Measurements from ENCODE around the gene UNC13B. TPM values are rescaled to one million over a fixed set of nuclear protein-coding genes. Genes with fewer than 3 reads are reported as not detected.

UNC13B gene
- 1 to 10 TPM; 1.4 to 1.7 TPM for total RNA-seq

DNA sequence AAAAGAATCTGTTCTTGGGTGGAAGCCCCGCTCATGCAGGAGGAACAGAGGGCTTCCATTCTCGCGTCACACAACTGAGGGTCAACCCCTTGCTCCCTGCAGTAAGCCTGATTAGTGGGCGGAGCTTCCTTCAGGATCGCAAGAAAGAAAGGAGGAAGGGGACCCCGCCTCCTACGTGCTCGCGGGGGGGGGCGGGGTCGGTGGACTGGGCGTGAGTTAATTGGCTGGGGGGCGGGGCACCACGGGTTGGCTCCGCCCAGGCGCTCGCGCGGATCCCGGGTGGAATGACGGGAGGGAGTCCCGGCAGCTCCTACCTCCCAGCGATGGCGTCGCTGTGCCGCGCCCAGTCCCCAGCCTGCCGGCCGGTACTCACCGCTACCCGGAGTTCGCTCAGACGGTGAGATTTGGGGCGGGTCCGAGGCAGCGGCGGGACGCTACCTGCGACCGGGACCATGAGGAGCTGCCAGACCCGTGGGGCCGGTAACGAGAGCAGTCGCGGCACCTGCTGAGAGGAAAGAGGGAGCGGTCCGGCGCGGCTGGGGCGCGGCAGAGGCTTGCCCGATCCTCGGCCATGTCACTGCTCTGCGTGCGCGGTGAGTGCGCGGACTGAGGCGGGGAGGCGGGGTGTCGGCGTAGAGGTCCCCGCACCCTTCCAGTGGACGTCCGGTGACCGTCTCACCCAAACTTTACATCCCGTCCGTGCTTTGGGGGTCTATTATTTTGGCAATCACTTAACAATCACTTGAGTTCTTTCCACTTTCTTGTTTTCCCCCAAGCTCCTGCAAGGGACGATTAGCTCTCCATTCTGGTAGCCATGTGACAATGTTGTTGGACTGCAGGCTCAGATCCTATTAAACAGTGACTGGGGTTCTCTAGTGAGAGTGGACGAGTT, at the start of gene UNC13B:
Gene UNC13B, plus strand, starts transcription at position 297 of the 892 bp plus-strand sequence. Its CDS starts 275 bp downstream, at position 572.
- H3K4me3 Mint-ChIP-seq = peak within 1 kb of the TSS; percentile 80
- no peaks in the 10 kb centered on the region for H3K36me3 Mint-ChIP-seq (ENCODE audit: low read depth)
- no peaks in the 10 kb centered on the region for H3K27me3 Mint-ChIP-seq
- H3K9me3 Mint-ChIP-seq = no peaks in the 10 kb centered on the region
- ATAC-seq (replicated peaks) = peak; percentile 93
- H3K4me1 Mint-ChIP-seq = peaks cover 6% of the 10 kb centered on the region
- no peak within 1 kb of the TSS for H3K27ac Mint-ChIP-seq

DNA sequence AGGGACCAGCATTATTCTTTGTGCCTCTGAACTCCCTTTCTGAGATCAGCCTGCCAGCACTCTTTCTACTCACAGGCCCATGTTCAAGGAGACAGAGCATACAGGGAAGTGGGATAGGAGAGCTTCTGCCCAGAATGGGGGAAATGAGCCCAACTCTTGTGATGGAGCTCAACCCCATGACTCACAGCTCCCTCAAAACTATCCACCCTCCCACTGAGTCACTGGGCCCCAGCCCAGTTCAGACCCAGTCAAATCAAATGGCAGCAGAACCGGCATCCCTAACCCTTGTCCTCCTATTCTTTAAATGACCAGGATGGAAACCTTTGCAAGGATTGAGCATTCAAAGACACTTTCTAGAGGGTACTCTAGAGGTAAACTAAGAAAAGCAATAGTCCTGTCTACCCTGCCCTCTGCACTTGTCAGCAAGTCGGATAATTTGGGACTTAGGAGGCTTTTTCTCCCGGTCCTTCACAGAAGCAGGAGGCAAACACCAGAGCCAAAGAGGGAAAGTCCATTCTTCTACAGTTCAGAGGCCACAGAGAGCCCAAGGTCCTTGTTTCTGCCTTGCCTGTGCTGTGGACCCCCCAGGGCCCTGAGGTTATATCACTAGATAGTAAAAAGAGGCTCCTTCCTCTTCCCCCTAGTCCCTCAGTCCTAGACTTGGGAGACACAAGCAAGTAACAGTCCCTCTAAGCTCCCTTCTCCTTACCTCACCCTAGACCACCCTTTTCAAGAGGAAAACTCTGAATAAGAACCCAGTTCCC, 49.4 kb upstream of the UNC13B start:
- Mint-ChIP-seq H3K9me3 (no peaks in the 10 kb centered on the region), H3K27ac (peak overlapping the region; percentile 79), H3K4me3 (peak overlapping the region; percentile 79), H3K27me3 (no peaks in the 10 kb centered on the region), H3K36me3 (ENCODE audit: low read depth) (peaks cover 9% of the 10 kb centered on the region), H3K4me1 (peaks cover 27% of the 10 kb centered on the region)
- no peak for ATAC-seq (replicated peaks)

DNA sequence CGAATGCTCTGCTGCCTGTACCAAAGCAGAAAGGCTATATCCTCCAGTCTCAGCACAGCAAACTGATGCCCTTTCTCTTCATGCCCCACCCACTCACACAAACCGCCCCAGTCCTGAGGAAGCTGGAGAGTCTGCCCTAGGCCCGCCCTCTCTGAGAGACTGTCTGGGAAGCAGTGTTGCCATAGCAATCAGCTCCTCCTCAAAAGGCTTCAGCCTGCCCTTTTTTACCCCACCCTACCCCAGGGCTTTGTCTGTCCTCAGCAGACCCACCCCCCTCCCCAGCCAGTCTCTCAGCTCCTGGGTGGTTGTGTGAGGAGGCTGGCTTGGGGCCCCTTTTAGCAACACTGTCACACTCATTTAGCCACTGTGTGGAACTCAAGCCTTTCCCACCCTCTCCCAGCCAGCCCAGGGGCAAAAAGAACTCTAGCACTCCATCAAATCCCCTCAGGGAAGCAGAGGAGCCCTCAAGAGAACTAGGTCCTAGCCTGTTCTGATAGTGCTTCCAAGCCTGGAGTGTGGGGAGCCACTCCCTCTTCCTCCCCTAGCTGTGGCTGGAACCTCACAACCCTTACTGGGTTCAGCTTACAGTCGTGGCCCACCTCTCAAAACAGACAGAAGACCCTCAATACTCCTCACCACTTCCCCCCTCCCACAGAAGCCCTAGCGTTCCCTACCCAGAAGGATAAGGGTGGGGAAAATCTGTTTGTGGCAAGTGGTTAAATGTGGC, 47.5 kb upstream of the UNC13B start:
- peaks cover 27% of the 10 kb centered on the region for H3K4me1 Mint-ChIP-seq
- H3K4me3 Mint-ChIP-seq = peak overlapping the region; percentile 80
- no peaks in the 10 kb centered on the region for H3K36me3 Mint-ChIP-seq (ENCODE audit: low read depth)
- H3K27ac Mint-ChIP-seq = peak overlapping the region; percentile 83
- ATAC-seq (replicated peaks) = peak; percentile 23
- H3K9me3 Mint-ChIP-seq = no peaks in the 10 kb centered on the region
- no peaks in the 10 kb centered on the region for H3K27me3 Mint-ChIP-seq

DNA sequence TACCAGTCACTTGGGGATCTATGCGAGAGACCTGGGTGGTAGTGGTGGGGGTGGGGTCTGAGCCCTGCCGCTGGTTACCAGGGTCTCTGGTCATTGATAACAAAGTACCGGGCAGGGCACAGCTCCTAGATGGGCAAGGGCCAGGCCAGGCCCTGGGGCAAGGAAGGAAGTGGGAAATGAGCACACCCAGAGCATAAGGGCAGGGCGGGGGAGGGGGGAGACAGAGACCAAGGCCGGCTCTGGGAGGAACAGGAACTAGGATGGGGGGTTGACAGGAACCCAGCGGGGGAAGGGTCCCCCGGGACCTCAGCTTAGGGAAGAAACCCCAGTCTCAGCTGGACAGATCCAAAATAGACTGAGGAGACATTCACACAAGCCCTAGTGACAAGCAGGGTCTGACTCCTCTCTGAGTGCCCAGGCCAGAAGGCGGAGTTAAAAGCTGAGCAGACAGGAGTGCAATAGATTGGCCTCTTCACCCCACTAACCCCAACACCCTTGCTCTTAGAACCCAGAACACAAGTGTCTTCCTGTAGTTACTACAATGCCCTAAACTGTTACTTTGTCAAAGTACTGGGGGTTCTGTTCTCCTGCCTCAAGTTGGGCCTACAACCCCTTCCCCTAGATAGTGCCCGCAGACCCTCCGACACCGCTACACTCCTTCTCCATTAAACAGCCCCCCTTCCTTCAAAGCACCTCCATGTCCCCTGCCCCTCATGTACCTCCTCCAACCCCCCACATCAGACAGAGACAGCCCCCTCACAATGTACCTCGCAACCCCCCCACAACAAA, 46.8 kb upstream of the UNC13B start:
- Mint-ChIP-seq H3K4me3 (peak overlapping the region; percentile 80), H3K27me3 (no peaks in the 10 kb centered on the region), H3K27ac (peak overlapping the region; percentile 83), H3K4me1 (peaks cover 27% of the 10 kb centered on the region), H3K9me3 (no peaks in the 10 kb centered on the region), H3K36me3 (ENCODE audit: low read depth) (no peaks in the 10 kb centered on the region)
- no peak for ATAC-seq (replicated peaks)

DNA sequence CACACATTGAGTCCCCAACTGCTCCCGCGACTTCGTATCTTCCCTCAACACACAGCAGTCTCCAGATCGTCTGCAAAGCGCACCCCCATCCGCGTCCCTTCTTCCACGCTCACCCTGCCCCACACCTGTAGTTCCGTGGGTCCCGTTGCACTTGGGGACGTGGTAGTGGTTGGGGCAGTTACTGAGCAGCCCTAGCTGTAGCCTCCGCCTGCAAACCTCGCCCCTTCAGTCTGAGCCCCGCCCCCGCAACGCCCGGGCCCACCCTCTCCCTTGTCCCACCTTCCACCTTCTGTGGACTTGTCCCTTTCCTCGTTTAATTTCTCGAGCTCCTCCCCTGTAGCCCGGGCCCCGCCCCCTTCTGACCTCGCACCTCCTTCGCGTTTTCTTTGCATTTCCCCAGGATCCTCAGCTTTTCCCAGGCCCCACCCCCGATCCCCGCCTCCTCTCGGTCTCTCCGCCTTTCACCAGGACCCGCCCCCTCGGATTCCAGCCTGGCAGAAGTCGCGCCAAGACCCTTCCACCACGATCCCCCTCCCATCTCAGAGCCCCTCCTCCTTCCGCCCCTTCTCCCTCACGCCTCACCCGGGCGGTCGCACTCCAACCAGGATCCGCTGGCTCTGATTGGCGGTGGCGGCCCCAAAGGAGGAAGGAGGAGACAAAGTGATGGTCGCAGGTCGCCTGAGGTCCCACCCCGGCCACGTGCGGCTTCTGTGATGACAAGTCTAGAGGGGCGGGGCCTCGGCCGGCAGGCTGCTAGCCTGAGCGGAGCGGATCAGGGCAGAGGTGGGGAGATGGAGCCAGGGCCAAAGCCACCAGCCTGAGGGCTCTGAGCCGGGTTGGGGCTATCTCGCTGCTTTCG, 45.9 kb upstream of the UNC13B start, which contains the start of gene ATOSB:
Gene ATOSB, minus strand, starts transcription at position 183 of the 859 bp plus-strand sequence. CDS start 7,588 bp downstream, outside the sequence.
- no peaks in the 10 kb centered on the region for H3K9me3 Mint-ChIP-seq
- no peaks in the 10 kb centered on the region for H3K27me3 Mint-ChIP-seq
- peaks cover 27% of the 10 kb centered on the region for H3K4me1 Mint-ChIP-seq
- H3K4me3 Mint-ChIP-seq = peak within 1 kb of the TSS; percentile 80
- peak within 1 kb of the TSS; percentile 83 for H3K27ac Mint-ChIP-seq
- peak; percentile 69 for ATAC-seq (replicated peaks)
- H3K36me3 Mint-ChIP-seq (ENCODE audit: low read depth) = no peaks in the 10 kb centered on the region

DNA sequence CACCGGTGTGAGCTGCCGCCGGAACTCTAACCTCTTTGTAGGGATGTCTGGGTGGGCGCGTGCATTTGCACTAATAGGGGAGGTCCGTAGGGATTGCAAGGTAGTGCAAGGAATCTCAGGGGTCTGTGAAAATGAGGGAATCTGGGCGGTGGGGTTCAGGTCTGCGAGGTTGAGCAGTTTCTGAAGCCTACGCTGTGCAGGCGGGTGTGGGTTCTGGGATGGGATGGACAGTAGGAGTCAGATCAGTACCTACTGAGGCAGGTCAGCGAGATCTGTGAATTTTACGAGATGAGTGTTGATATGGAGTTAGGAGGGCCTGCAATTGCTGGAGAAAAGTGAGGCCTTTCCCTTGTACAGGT, 45.3 kb upstream of the UNC13B start:
- Mint-ChIP-seq H3K27me3 (no peaks in the 10 kb centered on the region), H3K27ac (peak overlapping the region; percentile 83), H3K4me1 (peaks cover 27% of the 10 kb centered on the region), H3K4me3 (peak overlapping the region; percentile 80), H3K9me3 (no peaks in the 10 kb centered on the region), H3K36me3 (ENCODE audit: low read depth) (no peaks in the 10 kb centered on the region)
- no peak for ATAC-seq (replicated peaks)

DNA sequence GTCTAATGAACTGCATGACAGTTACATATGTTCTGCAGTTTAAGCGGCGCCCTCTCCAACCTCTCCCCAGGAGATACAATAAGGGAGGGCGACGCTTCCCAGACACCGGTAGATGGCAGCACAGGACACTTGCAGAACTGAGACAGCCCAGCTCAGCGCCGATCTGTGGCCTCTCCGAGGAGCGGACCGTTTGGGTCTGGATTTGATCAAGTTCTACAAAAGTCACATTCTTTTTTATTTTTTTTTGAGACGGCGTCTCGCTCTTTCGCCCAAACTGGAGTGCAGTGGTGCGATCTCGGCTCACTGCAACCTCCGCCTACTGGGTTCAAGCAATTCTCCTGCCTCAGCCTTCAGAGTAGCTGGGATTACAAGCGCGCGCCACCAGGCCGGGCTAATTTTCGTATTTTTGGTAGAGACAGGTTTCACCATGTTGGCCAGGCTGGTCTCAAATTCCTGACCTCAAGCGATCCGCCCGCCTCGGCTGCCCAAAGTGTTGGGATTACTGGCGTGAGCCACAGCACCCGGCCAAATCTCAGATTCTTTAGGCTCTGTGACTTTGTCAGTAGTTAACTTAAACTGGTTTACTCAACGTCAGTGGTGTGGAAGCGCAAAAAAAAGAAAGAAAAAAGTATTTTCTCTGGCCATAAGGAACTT, 44.8 kb upstream of the UNC13B start:
- Mint-ChIP-seq H3K9me3 (no peaks in the 10 kb centered on the region), H3K27ac (peak overlapping the region; percentile 83), H3K4me1 (peaks cover 23% of the 10 kb centered on the region), H3K4me3 (peak overlapping the region; percentile 80), H3K36me3 (ENCODE audit: low read depth) (no peaks in the 10 kb centered on the region), H3K27me3 (no peaks in the 10 kb centered on the region)
- peak; percentile 70 for ATAC-seq (replicated peaks)

DNA sequence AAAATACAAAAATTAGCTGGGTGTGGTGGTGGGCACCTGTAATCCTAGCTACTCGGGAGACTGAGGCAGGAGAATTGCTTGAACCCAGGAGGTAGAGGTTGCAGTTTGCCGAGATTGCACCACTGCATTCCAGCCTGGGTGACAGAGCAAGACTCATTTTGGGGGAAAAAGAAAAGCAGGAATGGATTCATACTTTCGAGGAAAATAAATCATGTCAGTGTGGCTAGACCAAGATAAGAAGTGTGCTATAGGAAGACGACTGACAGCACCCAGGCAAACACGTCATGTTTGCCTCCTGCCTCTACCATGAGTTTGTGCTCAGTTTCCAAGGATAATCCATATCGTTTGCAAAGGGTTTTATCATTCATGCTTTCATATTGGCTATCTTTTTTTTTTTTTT, 26.9 kb upstream of the UNC13B start:
- no peak overlapping the region for H3K27ac Mint-ChIP-seq
- peaks cover 2% of the 10 kb centered on the region for H3K27me3 Mint-ChIP-seq
- no peaks in the 10 kb centered on the region for H3K36me3 Mint-ChIP-seq (ENCODE audit: low read depth)
- ATAC-seq (replicated peaks) = no peak
- no peaks in the 10 kb centered on the region for H3K9me3 Mint-ChIP-seq
- H3K4me3 Mint-ChIP-seq = no peak overlapping the region
- H3K4me1 Mint-ChIP-seq = no peaks in the 10 kb centered on the region

DNA sequence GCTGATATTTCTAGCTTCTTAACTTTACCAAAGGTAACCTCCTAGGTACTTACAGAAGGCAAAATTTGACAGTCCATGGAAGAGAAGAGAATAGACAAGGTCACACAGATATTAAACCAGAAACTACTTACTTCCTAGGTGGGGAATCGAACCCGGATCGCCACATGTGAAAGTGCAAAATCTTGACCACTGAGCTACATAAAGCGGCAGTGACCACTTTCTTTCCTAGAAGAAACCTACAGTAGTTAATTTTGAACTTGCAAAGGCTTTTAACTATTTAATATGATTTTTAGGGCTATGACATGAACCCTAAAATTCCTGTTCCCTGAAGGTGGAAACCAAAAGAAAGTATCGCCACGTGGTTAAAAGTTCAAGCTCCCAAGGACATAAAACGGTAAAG, 25.8 kb upstream of the UNC13B start:
- Mint-ChIP-seq H3K4me3 (no peak overlapping the region), H3K36me3 (ENCODE audit: low read depth) (no peaks in the 10 kb centered on the region)

DNA sequence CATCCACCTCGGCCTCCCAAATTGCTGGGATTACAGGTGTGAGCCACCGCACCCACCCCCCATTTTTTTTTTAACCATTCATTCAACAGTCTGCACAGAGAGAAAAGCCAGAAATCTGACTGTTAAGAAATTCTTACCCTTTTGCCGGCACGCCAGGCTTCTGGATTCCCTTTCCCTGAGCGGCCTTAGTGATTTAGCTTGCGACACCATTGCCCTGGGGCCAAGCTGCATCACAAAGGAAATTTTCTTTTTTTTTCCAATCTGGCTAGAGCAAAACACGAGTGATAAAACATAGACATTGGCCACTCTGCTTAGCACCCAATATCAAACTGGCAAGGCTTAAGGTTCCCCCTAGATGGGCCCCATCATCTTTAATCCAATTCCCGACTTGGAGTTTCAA, 24.9 kb upstream of the UNC13B start:
- ATAC-seq (replicated peaks) = no peak
- H3K36me3 Mint-ChIP-seq (ENCODE audit: low read depth) = no peaks in the 10 kb centered on the region
- peaks cover 3% of the 10 kb centered on the region for H3K9me3 Mint-ChIP-seq
- no peak overlapping the region for H3K27ac Mint-ChIP-seq
- no peak overlapping the region for H3K4me3 Mint-ChIP-seq
- peaks cover 2% of the 10 kb centered on the region for H3K27me3 Mint-ChIP-seq
- no peaks in the 10 kb centered on the region for H3K4me1 Mint-ChIP-seq

More for the DNA sequence above, 25.8 kb upstream of the UNC13B start:
- no peak for ATAC-seq (replicated peaks)
- peaks cover 2% of the 10 kb centered on the region for H3K27me3 Mint-ChIP-seq
- no peaks in the 10 kb centered on the region for H3K4me1 Mint-ChIP-seq
- no peak overlapping the region for H3K27ac Mint-ChIP-seq
- H3K9me3 Mint-ChIP-seq = peaks cover 3% of the 10 kb centered on the region

DNA sequence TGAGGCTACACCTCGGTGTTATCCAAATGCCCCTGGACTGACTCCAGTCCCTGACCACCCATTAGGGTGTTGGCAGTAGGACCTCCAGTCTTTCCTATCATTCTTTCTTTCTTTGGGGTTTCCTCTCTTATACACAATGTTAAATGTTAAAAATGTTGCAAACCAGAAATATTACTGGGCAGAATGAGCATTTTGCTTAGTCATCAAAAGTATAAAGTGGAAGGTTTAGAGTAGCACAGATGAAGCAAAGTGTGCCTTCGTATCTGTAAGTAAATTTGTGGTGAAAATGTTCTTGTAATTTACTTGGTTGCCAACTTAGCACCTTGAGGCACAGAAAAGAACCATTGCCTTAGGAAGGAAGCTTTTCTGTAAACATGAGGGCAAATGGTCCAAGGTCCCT, 21.7 kb upstream of the UNC13B start:
- H3K27me3 Mint-ChIP-seq = peaks cover 2% of the 10 kb centered on the region
- no peak for ATAC-seq (replicated peaks)
- no peaks in the 10 kb centered on the region for H3K4me1 Mint-ChIP-seq
- H3K4me3 Mint-ChIP-seq = no peak overlapping the region
- H3K36me3 Mint-ChIP-seq (ENCODE audit: low read depth) = no peaks in the 10 kb centered on the region
- no peak overlapping the region for H3K27ac Mint-ChIP-seq
- H3K9me3 Mint-ChIP-seq = peaks cover 3% of the 10 kb centered on the region

DNA sequence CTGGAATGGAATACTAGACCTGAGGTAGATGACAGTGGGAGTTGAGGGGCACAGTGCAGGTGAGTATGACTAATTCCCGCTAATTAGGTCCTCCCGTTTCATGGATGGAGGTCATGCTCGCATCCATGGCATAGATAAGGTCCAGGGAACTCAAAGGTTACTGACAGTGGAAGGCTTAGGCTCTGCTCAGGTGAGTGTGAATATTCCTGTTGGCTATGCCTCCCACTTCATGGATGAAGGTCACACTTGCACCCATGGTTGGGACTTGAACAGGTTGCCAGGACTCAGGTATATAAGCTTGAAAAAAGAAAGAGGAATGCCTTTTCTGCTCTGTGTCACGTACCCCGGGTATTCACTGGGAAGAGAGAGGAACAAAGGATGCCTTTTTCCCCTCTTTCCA, 19.8 kb upstream of the UNC13B start:
- Mint-ChIP-seq H3K27ac (no peak overlapping the region), H3K36me3 (ENCODE audit: low read depth) (no peaks in the 10 kb centered on the region), H3K4me3 (no peak overlapping the region), H3K27me3 (peaks cover 2% of the 10 kb centered on the region), H3K9me3 (peaks cover 3% of the 10 kb centered on the region), H3K4me1 (no peaks in the 10 kb centered on the region)
- ATAC-seq (replicated peaks) = no peak

All from activated T-helper 17 cell treated with anti-CD3 and anti-CD28 coated beads, Interleukin-2, amount 50 U/mL, for 72 hours (primary cell).